HG02870 (cell line): ENCODE data around the gene GRID2IP.
"Not testable (repeated sequence)": the region's sequence is repeated elsewhere in the genome, so short reads cannot be mapped to it uniquely, and the experiment has no call there.

Experiments used
- ATAC-seq: cut with Tn5 transposase; IDR thresholded peaks from one replicate; pipeline ENCODE4 v1.9.1; 2021; ENCODE audit warnings: mild to moderate bottlenecking, moderate library complexity; ENCODE audit not compliant: unreplicated experiment

Gene GRID2IP

GRCh38 chr7:6495597-6496262 is 55.5 kb downstream of the GRID2IP start:
- ATAC-seq = no peak

GRCh38 chr7:6494365-6494764 is 56.9 kb downstream of the GRID2IP start:
- no peak for ATAC-seq

GRCh38 chr7:6491194-6491593 is 60.1 kb downstream of the GRID2IP start:
- ATAC-seq = no peak

- no peak for ATAC-seq
Measured at GRCh38 chr7:6489612-6490011, 61.6 kb downstream of the GRID2IP start.

- no peak for ATAC-seq
Measured at GRCh38 chr7:6487184-6487545, 64.1 kb downstream of the GRID2IP start.

GRCh38 chr7:6486438-6487183 is 64.7 kb downstream of the GRID2IP start:
- ATAC-seq = no peak

GRCh38 chr7:6482743-6483119 is 68.5 kb downstream of the GRID2IP start:
- no peak for ATAC-seq

- no peak for ATAC-seq
Measured at GRCh38 chr7:6482307-6482706, 69.0 kb downstream of the GRID2IP start.

GRCh38 chr7:6481445-6481844 is 69.8 kb downstream of the GRID2IP start:
- no peak for ATAC-seq

- ATAC-seq = no peak
Measured at GRCh38 chr7:6480323-6480660, 71.0 kb downstream of the GRID2IP start.

GRCh38 chr7:6479067-6479466 is 72.2 kb downstream of the GRID2IP start:
- ATAC-seq = no peak

- ATAC-seq = no peak
Measured at GRCh38 chr7:6478186-6478585, 73.1 kb downstream of the GRID2IP start.

GRCh38 chr7:6477318-6477660 is 74.0 kb downstream of the GRID2IP start:
- no peak for ATAC-seq

GRCh38 chr7:6476596-6477317 is 74.5 kb downstream of the GRID2IP start:
- ATAC-seq = no peak

- ATAC-seq = no peak
Measured at GRCh38 chr7:6475433-6476186, 75.7 kb downstream of the GRID2IP start.

GRCh38 chr7:6465862-6466261 is 85.4 kb downstream of the GRID2IP start:
- ATAC-seq = no peak

- not testable (repeated sequence) for ATAC-seq
Measured at GRCh38 chr7:6463609-6464008, 87.7 kb downstream of the GRID2IP start.

- ATAC-seq = no peak
Measured at GRCh38 chr7:6461946-6462550, 89.2 kb downstream of the GRID2IP start.

- no peak for ATAC-seq
Measured at GRCh38 chr7:6460990-6461584, 90.2 kb downstream of the GRID2IP start.

- ATAC-seq = no peak
Measured at GRCh38 chr7:6460303-6460702, 91.0 kb downstream of the GRID2IP start.

- not testable (repeated sequence) for ATAC-seq
Measured at GRCh38 chr7:6458676-6459075, 92.6 kb downstream of the GRID2IP start.
